HG03095 (cell line): ENCODE results near the gene NKTR.
"Not testable (repeated sequence)": the region's sequence is repeated elsewhere in the genome, so short reads cannot be mapped to it uniquely, and the experiment has no call there.

Experiments used
- ATAC-seq: cut with Tn5 transposase; IDR thresholded peaks from one replicate; pipeline ENCODE4 v1.9.1; 2021; ENCODE audit warnings: moderate library complexity; ENCODE audit not compliant: unreplicated experiment

NKTR gene

DNA sequence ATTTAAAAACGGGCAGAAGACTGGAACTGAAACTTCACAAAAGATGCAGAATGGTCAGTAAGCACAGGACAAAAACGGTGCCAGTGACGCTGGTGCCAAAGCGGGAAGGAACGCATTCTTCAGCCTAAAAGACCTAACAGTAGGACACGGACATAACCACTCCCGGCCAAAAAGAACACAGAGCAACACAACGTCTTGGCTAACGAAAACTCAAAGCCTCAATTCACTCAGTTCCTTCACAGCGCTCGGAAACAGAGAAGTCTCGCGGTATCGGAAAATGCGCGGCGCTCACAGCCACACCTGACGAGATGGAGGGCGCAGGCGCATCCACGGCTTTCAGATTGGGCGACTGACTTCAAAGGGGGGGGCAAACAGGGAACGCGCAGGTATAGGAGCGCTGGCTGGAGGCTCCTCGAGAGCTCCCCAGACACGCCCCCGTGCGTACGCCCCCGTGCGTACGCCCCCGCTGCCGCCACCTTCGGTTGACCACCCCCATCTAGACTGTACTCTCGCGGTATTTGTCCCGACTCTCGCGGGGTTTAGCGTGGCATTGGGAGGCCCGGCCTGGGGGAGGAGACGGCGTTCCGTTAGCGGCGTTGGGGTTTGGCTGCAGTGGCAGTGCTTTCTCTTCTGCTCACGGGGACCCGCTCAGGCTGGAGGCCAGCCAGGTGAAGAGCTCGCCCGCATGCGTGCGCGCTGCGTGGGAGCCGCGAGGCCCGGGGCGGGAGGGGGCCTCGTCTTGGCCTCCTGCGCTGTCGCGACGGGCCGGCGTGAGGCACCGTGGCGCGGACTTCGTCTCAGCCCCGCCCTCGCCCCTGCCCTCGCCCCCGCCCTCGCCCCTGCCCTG, at the start of gene NKTR:
Gene NKTR (plus strand): TSS at position 576 of the 847 bp plus-strand sequence. CDS start 321 bp downstream, outside the sequence.
- ATAC-seq = peak; percentile 83

DNA sequence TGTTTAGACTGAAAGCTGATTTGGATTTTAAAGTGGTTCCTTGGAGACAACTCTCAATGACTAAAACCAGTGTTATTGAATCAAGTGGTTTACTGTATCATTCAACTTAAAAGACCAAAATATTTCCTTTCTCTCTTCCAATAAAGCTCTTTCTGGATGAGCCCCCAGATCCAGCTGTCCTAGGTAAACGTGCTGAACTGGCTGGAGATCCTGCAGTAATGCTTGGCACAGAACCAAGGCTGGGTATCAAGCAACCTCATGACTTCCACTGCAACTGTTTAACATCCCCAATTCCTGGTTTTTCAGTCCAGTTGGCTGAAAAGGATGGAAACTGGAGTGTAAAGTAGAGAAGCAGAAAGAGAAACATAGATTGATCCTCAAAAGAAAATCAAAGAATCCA, 47.7 kb upstream of the NKTR start:
- no peak for ATAC-seq

- peak; percentile 49 for ATAC-seq
These were observed 44.3 kb upstream of the NKTR start for GRCh38 chr3:42556089-42556632.

DNA sequence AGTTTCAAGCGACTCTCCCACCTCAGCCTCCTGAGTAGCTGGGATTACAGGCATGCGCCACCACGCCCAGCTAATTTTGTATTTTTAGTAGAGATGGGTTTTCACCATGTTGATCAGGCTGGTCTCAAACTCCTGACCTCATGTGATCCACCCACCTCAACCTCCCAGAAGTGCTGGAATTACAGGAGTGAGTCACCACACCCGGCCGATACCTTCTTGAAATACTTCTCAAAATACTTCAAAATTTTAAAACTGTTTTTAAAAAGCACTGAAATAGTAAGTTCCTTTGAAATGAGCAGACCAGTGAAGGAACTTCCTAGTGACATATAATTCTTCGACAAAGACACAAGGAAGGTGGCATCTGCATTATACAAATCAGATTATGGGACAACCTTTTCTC, 43.7 kb upstream of the NKTR start:
- ATAC-seq = not testable (repeated sequence)

DNA sequence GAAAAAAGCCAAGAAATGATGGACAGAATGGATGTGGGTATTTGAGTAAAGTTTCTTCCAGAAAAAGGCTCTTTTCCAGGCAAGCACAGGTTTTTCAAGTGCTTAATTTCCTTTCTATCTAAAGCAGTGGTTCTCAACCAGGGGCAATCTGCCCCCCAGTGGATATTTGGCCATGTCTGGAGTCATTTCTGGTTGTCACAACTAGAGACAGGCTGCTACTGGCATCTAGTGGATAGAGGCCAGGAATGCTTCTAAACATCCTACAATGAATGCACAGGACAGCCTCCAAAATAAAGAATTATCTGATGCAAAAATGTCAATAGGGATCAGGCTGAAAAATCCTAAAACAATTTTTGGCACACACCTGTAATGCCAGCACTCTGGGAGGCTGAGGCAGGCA, 42.6 kb upstream of the NKTR start:
- ATAC-seq = no peak

GRCh38 chr3:42562047-42562907, 38.2 kb upstream of the NKTR start:
- no peak for ATAC-seq

- ATAC-seq = no peak
These were observed 30.8 kb upstream of the NKTR start for GRCh38 chr3:42569593-42570142.

DNA sequence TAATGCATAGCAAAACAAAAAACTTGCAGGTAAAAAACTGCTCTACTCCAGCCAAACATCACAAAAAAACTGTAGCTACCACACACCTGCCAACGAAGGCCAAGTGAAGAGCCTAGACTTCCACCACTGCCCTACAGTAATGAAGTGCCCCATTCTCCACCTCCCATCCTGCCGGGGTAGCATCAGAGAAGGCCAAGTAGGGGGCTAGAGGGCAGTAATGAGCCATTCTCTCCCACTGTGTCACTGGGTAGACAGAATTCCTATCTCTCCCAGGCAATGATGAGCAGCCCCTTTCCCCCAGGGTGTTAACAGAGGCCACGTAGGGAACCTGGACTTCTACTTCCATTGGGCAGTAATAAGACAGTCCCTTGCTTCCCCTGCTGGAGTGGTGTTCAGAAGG, 28.2 kb upstream of the NKTR start:
- ATAC-seq = no peak

- no peak for ATAC-seq
These were observed 25.2 kb upstream of the NKTR start for GRCh38 chr3:42575137-42575741.

DNA sequence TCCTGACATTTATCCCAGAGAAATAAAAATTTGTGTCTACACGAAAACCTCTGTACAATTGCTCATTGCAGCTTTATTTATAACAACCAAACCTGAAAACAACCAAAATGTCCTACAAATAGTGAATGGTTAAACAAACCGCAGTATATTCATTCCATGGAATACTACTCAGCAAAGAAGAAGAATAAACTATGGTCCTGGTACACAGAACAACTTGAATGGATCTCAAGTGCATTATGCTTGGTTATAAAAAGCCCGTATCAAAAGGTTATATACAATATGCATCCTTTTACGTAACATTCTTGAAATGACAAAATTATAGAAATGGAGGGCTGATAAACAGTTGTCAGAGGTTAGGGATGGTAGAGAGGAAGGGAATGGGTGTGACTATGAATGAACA, 22.4 kb upstream of the NKTR start:
- ATAC-seq = no peak

DNA sequence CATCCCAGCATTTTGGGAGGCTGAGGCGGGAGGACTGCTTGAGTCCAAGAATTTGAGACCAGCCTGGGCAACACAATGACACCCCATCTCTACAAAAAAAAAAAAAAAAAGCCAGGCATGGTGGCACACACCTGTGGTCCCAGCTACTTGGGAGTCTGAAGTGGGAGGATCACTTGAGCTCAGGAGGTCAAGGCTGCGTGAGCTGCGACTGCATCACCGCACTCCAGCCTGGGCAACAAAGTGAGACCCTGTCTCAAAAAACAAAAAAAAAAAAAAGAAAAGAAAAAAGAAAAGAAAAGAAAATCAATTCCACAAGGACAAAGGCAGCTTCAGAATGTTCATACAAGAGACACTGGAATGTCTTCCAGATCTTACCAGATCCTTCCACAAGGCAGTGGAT, 21.1 kb upstream of the NKTR start:
- ATAC-seq = not testable (repeated sequence)

GRCh38 chr3:42581400-42581708, 19.1 kb upstream of the NKTR start:
- ATAC-seq = no peak

DNA sequence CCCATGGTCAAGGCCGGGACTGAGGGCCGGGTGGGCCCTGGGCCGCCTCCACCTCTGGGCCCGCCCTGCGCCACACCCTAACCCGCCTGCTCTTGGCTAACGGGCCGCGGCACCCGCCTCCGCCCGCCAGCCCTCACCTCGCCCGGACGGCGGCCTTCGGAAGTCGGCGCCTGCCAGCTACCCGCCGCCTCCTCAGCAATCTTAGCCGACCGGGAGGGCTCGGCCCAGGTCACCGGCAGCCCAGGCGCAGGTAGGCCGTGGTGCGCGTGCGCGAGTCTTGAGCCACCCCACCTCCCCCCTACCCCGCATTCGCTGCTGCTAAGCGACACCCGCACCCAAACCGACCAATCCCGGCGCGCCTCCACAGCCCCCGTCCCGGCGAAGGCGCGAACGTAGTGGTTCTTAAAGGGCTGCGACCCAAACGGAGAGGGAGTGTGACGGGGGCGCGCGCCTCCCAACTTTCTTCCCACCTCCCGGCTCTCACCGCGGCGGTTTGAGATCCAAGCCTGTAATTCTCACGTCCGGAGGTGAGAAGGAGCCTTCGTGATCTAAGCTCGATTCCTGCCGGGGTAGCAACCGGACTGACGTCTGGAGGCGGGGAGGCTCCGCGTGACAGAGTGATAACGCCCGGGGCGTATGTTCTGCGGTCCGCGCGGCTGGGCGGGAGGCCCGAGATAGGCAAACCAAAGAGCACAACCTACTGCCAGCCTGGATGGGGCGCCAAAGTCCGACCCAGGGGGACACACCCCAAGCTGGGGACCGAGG, 18.6 kb upstream of the NKTR start, which contains the start of gene SEC22C:
Gene SEC22C (minus strand): TSS at position 259 of the 765 bp plus-strand sequence. CDS start 12,921 bp downstream, outside the sequence.
- peak; percentile 87 for ATAC-seq

DNA sequence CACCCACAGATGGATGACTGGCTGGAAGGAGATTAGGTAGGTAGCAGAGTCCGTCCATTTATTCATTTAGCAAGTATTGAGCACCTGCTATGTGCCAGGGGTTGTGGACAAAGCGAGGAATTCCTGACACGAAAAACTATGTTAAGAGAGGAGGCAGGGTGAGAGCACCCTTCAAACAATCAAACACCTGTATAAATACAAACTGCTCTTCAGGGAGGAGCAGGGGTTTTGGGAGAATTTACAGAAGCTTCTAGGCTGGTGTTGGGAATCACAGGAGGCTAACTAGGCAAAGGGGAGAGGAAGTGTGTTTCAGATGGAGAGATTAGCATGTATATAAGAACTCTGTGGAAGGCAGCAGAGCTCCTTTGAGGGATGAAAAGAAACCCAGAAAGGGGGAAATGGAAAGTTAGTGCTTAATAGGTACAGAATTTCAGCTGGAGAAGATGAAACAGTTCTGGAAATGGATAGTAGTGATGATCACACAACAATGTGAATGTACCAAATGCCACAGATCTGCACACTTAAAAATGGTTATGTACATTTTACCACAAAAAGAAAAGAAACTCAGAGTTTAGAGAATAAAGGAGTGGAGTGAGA, 17.9 kb upstream of the NKTR start:
- ATAC-seq = no peak

- ATAC-seq = no peak
These were observed 11.9 kb upstream of the NKTR start for GRCh38 chr3:42588625-42589024.

DNA sequence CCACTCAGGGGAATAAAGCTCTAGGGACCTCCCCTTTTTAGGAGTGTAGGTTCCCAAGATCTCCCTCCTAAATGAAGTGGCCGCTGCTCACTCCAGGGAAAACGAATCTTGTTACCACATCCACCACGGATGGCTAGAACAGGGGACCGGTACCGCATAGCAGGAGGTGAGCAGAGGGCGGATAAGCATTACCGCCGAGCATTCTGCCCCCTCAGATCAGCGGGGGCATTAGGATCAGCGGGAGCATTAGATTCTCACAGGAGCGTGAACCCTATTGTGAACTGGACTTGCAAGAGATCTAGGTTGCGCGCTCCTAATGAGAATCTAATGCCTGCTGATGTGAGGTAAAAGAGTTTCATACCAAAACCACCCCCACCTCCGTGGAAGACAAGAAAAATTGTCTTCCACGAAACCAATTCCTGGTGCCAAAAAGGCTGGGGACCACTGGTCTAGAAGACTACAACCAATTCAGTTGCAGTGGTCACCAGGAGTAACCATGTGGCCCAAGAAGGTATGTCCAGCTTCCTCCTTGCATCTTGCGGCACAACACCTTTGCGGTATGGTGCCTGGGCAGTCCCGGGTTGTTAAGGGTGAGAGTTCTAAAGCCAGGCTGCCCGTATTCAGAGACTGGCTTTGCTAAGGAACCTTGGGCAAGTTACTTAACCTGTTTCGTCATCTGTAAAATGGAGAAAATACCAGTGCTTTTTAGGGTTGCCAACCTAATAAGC, 10.9 kb upstream of the NKTR start:
- ATAC-seq = no peak

GRCh38 chr3:42590989-42591756, 9.3 kb upstream of the NKTR start:
- ATAC-seq = no peak

DNA sequence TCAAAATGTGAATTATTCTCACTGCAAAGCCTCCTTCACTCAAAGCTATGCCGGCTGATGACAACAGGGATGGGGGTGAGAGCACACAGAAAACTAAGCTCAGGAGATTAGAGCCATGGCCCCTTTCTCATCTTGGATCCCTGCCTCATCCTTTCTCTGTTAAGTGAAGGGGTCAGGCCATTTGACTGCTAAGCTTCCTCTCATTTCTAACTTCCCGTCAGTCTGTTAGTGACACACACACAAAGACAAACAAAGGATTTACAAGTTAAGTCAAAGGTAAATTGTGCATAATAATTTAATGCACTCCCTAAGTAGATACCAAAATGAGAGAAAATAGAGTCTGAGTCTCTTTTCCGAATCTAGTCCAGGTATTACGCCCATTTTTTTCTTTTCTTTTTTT, 8.7 kb upstream of the NKTR start:
- no peak for ATAC-seq
